T-helper 2 cell treated with Interferon-gamma antibody and Interleukin-4, amounts not matched to agents 100 ng/mL and 5 ng/mL, for 36 hours (primary cell): Measurements from ENCODE around the gene PFKFB2. TPM values are rescaled to one million over a fixed set of nuclear protein-coding genes. Genes with fewer than 3 reads are reported as not detected.

ENCODE experiments used
- intact Hi-C: fragments of 100-400 bp; cut with micrococcal nuclease; formaldehyde crosslinking; loops from one replicate; pipeline ENCODE4 v1.15.1; 2023
- total RNA-seq: library from RNA; stranded (reverse); gene quantifications from 2 replicates; pipeline ENCODE4 v1.2.3, GENCODE V29; 2022

The PFKFB2 gene
- total RNA-seq, 1 donor from 2014 or later, result 1.6 TPM

DNA sequence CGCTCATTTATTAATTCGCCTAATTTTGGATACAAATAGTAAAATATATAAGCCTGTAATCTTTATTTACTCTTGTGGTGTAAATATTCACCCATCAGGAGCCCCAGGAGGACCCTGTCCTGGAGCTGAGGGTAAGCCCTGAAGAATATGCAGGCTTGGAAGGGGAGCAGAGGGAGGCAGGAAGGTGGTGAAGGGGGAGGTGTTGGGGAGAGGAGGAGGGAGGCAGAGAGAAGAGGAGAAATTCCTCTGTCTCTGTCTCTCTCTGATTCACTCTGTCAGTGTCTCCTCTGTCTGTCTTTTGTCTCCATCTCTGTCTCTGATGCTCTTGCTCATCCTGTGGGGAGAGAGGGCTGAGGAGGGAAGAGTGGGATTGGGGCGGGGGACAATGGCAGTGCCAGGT lies 32.8 kb downstream of the PFKFB2 start:
- intact Hi-C loops, result loop anchor here (10.0 kb wide), 1 partner anchor 239 kb away; the partner anchor contains the start of gene CD55

DNA sequence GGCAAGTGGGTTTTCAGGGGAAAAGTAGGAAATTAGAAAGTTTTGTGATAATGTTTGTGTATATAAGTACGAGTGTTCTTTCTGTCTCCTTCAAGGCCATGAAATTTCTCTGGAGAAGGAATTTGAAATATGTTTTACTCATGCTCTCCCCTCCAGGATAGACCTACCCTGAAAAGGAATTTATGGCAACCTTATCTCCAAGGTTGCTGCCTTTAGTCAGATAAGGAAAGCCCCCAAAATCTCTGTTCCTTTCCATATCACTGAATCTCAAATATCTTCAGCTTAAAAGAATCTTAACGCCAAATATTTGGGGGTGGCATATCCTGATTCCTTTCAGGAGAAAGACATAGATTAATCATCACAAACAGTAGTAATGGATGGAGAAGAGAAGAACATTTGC lies 35.1 kb downstream of the PFKFB2 start:
- intact Hi-C loops, result loop anchor here (10.0 kb wide), 1 partner anchor 237 kb away; the partner anchor contains the start of gene CD55

DNA sequence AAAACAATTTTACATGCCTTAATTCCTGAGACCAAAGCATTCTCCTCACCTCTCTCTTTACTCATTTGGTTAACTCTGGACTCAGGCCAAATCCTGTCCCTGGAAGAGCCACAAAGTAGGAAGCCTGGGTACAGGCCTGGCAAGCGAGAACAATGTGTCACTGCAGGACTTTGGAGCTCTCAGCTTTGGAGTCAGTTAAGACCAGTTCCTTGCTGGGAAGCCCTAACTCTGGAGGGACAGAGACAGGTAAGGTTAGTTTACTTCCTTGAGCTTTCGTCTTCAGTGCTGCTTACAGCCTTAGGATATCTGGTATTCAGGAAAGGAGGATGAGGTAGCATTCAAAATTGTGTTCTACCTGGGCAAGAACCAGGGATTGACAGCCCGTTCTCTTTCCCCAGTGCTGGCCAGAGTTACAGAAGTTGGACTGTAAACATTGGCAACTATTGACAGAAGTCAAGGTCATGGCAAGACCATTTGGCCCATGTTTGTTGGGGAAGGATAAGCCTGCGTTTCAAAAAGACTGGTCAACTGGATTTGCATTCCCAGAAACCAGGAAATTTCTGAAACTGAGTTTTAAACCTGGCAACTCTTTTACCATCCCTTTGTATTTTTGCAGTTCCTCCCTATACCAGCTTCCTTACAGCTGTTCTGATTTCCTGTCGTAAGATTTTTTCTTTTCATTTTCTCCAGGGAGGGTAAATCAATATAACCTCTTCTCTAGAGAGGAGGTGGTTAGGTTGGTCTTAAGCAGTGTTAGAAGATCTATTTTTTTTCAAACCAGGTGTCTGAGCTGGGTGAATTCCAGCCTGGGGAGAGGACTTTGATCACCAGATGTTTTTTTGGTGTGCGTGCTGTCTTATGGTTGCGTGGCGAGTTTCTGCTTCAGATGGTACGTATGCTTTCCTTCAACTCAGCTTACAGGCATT lies 35.9 kb downstream of the PFKFB2 start, which contains the start of gene C4BPB:
C4BPB (plus strand) TSS at position 160 of the 926 bp plus-strand sequence; CDS start at position 832, 672 bp downstream.
- intact Hi-C loops, result loop anchor here (10.0 kb wide), 1 partner anchor 236 kb away; the partner anchor contains the start of gene CD55

DNA sequence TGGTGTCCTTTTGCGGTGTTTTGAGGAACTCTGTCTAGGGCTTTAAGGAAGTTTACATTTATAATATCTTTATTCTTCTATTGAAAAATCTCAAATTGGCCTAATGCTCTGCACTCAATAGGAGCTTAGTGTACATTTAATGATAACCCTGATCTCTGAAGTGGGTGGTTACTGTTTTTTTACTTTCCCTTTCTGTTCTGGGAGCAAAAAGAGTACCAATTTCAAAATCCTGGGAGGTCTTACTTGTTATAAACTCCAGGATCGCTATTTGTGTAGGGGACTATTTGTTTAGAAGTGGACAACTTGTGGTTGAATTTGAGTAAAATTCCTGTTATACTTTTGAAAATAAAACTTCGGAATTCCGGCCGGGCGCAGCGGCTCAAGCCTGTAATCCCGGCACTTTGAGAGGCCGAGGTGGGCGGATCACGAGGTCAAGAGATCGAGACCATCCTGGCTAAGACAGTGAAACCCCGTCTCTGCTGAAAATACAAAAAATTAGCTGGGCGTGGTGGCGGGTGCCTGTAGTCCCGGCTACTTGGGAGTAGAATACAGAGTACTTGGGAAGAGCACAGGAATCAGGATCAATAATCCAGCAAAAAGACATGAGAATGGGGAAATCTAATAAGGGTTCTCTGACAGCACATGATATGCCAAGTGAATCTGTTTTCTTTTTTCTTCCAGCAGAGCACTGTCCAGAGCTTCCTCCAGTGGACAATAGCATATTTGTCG lies 36.7 kb downstream of the PFKFB2 start:
- intact Hi-C loops, result loop anchor here (10.0 kb wide), 1 partner anchor 235 kb away; the partner anchor contains the start of gene CD55

DNA sequence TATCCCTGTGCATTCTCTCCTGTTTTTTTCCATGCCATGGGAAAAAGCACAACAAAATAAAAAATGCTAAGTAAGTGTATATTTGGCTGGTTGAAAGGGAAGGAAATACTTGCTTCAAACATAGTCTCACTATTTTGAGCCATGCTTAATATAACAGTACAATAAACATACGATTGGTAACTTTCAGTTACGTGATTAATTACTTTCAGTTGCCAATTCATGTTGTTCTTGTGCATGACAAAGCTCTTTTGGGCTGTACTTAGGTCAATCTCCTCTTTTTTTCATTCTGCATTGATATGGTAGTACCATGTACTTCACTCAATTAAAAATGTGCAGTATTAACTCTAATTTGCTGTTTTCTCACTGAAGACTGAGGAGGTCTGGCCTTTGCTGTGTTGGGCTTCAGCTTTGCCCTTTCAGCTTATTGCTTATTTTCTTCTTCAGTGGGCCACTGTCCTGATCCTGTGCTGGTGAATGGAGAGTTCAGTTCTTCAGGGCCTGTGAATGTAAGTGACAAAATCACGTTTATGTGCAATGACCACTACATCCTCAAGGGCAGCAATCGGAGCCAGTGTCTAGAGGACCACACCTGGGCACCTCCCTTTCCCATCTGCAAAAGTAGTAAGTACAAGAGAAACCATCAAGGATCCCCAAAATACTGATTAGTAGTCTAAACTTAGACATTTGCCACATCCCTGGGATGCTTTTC lies 38.3 kb downstream of the PFKFB2 start:
- intact Hi-C loops, result no loop called here

DNA sequence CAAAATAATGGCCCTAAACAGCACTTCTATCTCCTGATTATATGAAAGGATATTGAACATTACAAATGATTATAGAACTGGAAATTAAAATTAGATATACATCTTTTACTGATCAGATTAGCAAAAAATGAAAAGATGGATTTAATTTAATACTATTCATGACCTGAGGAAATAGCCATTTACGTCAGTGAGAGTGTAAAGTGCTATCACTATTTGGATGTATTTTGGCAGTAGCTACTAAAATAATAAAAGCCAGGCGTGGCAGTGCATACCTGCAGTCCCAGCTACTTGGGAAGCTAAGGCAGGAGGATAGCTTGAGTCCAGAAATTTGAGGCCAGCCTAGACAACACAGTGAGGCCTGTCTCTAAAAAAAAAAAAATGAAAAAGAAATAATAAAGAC lies 40.9 kb downstream of the PFKFB2 start:
- intact Hi-C loops, result no loop called here

DNA sequence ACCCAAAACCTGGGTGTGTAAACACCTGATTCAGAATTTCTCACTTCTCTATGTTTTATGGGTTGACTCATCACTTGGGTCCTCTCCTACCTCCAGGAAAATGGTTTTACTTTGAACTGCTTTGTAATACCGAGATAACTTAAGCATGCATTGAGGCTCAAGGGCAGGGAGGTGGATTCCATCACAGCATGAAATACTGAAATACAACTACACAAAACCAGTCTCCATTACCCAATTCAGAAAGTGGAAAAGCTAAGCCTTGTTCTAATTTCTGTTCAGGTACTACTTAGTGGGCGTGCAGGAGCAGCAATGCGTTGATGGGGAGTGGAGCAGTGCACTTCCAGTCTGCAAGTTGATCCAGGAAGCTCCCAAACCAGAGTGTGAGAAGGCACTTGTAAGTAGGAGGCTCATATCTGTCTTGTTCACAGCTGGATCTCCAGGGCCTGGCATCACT lies 44.8 kb downstream of the PFKFB2 start:
- intact Hi-C loops, result no loop called here

DNA sequence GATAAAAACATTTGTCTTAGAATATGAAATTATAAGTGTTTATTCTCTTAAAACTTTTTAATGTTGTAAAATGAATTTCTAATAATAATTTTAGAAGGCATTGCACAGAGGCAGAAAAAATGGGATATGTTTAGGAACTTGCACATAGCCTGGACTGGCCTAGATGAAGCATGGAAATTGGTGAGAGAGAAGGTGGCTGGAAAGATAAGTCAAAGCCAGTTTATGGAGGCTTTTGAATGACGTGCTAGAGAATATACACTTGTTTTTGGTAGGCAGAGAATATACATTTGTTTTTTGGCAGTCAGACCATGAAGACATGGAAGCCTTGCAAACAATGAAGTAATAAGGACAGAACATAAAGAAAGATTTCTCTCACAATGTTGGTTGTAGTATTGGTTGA lies 48.6 kb downstream of the PFKFB2 start:
- intact Hi-C loops, result no loop called here

DNA sequence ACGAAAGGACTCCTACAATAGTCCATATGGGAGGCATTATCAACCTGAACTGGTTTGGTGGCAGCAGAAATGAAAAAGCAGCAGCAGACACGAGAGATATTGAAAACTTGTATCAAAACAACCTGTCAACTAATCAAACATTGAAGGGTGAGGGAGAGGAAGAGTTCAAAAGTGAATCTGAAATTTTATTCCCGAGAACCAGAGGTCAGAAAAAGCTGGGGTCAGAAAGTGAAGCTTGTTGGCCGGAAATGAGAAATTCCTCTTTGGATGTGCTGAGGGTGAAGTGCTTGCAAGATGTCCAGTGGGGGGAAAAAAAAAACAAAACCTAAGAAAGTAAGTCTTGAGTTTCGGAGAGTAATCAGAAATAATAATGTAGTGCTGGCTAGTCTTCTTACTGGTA lies 49.1 kb downstream of the PFKFB2 start:
- intact Hi-C loops, result no loop called here

DNA sequence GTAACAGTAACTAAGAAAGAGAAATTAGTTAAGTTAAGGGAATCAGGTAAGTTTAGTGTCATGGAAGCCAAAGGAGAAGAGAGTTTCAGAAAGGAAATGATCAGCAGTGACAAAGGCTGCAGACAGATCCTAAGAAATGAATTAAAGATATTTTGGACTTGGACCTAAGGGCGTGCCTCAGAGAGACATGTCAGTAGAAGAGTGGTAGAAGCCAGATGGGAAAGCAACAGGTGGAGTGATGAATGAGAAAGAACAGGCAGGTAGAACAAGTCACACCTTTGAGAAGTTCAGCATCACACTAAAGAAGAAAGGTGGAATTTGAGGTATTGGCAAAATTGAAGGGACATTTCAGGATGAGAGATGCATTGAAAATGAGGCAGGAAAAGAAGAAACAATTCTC lies 49.6 kb downstream of the PFKFB2 start:
- intact Hi-C loops, result no loop called here

DNA sequence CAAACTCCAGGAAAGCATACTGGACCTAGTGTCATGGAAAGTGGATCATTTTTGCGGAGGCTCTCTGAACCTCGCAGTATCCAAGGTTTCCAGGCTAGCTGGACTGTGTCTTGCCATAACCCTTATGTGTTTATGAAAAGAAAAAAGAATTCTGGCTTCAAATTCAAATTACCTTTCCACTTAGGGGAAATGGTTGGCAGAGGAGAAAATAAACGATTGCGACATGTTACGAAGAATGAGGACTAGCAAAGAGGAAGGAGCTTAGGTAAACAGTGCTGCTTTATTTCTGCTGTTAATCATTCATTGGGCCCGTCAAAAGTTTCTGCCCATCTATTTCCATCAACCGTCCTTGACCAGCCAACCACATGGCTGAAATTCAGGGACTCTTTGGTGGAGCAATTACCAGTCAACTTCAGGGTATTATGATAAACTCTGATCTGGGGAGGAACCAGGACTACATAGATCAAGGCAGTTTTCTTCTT lies 50.9 kb downstream of the PFKFB2 start, which contains the start of gene C4BPA:
C4BPA (plus strand) TSS at position 342 of the 482 bp plus-strand sequence. CDS start 8,793 bp downstream, outside the sequence.
- intact Hi-C loops, result no loop called here

DNA sequence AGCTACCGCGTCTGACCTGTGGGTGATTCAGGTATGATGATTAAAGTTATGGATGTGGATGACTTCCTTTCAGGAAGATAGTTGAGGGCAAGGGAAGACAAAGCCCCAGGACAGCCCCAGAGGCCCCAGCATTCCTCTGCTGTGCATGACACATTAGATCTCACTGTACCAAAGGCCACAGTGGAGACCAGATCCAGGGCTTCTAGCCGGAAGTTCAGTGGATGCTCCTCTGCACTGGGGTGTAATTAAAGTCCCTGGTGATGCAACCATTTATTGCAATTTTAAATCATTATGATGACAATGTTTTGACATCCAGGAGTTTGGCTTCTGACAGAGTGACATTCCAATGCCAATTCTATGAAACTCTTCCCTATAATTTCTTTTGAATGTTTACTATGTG lies 55.9 kb downstream of the PFKFB2 start:
- intact Hi-C loops, result no loop called here

DNA sequence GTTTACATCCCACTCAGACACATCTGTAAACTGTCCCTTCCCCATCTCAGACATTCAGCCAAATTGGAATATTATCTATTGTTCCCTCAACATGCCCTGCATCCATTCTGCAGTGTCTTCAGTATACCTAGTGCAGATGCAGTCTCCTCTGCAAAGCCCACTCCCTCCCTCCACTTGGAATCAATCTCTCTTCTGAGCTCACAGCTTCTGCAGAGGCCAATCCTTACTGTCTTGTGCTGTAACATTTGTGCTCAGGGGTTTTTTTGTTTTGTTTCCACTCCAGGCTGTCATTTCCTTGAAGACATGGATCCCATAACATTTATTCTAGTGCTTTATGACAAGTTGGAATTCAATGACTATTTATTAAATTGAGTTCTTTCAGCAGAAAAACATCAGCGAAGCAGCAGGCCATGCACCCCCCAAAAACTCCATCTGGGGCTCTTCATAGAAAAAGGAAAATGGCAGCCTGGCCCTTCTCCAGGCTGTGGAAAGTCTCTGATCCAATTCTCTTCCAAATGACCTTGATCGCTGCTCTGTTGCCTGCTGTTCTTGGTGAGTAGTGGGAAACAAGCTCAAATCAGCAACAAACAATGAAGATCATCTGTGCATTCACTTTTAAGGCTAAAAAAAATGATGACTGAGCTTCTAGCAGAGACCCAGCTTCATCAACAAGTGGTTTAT lies 59.7 kb downstream of the PFKFB2 start:
- intact Hi-C loops, result no loop called here

DNA sequence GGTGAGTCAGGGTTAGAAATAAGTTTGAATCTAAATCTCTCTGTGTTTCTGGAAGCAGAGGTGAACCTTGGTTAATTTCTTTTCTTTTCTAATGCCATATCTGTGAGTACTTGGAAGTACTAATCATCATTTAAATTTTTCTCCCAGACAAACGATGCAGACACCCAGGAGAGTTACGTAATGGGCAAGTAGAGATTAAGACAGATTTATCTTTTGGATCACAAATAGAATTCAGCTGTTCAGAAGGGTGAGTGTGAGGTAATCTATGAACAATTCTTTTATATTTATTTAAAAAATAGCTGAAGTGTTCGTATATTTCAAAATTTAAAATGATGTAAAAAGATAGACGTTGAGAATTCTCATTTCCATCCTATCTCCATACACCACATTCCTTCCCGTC lies 62.2 kb downstream of the PFKFB2 start:
- intact Hi-C loops, result no loop called here

DNA sequence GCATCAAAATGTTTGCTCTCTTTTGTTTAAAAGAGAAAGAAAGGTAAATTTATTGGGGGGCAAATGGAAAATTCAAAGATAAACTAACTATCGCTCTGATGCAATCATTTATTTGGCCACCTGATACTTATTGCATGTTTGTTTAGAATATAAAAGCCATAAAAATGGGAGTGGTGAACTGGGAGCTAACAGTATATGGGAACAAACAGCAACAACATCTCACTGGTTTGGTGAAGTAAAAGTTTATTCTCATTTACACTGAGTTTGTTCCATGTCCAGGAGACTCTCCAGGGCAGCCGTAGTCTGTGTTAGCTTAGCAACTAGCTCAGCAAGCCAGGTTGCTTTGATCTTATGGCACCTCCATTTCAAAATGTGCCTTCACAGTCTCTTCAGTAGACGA lies 71.3 kb downstream of the PFKFB2 start:
- intact Hi-C loops, result no loop called here

DNA sequence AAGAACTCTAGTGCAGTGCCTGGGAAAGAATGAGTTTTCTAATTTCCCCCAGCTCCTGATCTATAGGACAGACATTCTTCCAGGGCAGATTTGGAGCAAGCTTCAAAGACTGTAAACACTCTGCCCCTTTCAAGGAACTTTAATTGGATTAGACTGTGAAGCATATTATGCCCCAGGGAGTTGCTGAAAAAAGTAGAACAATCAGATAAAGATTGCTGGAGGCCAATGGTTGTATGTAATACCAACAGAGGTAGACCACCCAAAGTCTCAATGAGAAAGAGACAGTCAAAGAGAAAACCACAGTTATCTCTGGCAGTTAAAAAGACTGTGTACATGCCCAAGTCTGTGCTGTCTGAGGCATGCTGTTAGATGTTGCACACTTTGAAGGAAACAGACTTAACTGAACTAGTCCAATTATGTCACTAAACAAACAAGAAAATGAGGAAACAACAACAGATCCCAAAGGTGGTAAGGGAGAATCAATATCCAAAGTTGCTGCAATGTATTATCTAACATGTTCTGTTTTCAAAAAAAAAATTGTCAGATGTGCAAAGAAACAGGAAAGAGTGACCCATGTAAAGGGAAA lies 75.4 kb downstream of the PFKFB2 start:
- intact Hi-C loops, result no loop called here

DNA sequence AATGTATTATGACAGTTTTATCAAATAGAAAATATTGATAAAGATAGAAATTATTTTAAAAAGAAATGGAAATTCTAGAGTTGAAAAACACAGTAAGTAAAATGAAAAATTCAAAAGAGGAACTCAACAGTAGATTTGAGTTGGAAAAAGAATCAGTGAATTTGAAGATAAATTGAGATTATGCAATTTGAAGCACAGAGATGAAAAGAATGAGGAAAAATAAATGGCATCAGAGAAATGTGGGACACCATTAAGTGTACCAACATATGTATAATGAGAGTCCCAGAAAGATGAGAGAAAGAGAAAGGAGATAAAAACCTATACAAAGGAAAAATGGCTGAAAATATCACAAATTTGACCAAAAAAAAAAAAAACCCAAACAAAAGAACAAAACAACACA lies 76.0 kb downstream of the PFKFB2 start:
- intact Hi-C loops, result no loop called here
